Measurements from ENCODE around the gene PPP1R13L.
"Not testable (repeated sequence)": the region's sequence is repeated elsewhere in the genome, so short reads cannot be mapped to it uniquely, and the experiment has no call there.

Gene PPP1R13L

GRCh38 chr19:45344621-45345505 lies 60.0 kb downstream of the PPP1R13L start:
- DNase-seq: no peak

GRCh38 chr19:45342911-45343310 lies 62.0 kb downstream of the PPP1R13L start:
- DNase-seq: no peak

GRCh38 chr19:45340899-45341453 lies 63.9 kb downstream of the PPP1R13L start:
- no peak for DNase-seq

- DNase-seq: no peak
Observed at GRCh38 chr19:45340232-45340898, 64.5 kb downstream of the PPP1R13L start, which contains the start of gene KLC3. Gene KLC3 (plus strand): TSS chr19:45340750. CDS start chr19:45345542, 4,792 bp downstream.

GRCh38 chr19:45339629-45340028 lies 65.2 kb downstream of the PPP1R13L start:
- DNase-seq: no peak

- DNase-seq: no peak
Observed at GRCh38 chr19:45336696-45337251, 68.1 kb downstream of the PPP1R13L start.

GRCh38 chr19:45334881-45335280 lies 70.0 kb downstream of the PPP1R13L start:
- not testable (repeated sequence) for DNase-seq

- no peak for DNase-seq
Observed at GRCh38 chr19:45333609-45334303, 71.1 kb downstream of the PPP1R13L start.

GRCh38 chr19:45331411-45331810 lies 73.5 kb downstream of the PPP1R13L start:
- no peak for DNase-seq
